Fibroblast of lung (primary cell): ENCODE measurements around the gene MACROD2. TPM values are rescaled to one million over a fixed set of nuclear protein-coding genes. Genes with fewer than 3 reads are reported as not detected.

ENCODE experiments used
- DNase-seq, 2 donors: peaks; one replicate each; pipeline versions ENCODE4 v3.0.0 to v3.0.0-alpha.2; 2010; ENCODE audit warnings: low read depth in 2 of 2
- H2AFZ ChIP-seq: 2 replicates; pipeline ENCODE4 v1.5.1; 2012; ENCODE audit warnings: low read length, control low read depth, inconsistent platforms
- H3K27ac ChIP-seq: 2 replicates; pipeline ENCODE4 v1.5.1; 2011; ENCODE audit warnings: low read length, control low read depth; ENCODE audit not compliant: insufficient read depth
- H3K27me3 ChIP-seq: 2 replicates; pipeline ENCODE4 v1.5.1; 2011; ENCODE audit warnings: mild to moderate bottlenecking, low read length; ENCODE audit not compliant: control insufficient read depth, insufficient read depth
- H3K36me3 ChIP-seq: 2 replicates; pipeline ENCODE4 v1.5.1; 2011; ENCODE audit warnings: low read length; ENCODE audit not compliant: control insufficient read depth, insufficient read depth
- H3K4me1 ChIP-seq: 2 replicates; pipeline ENCODE4 v1.5.1; 2011; ENCODE audit warnings: low read length; ENCODE audit not compliant: control insufficient read depth, insufficient read depth; ENCODE audit errors: extremely low read depth
- H3K4me2 ChIP-seq: 2 replicates; pipeline ENCODE4 v1.5.1; 2011; ENCODE audit warnings: low read length, control low read depth; ENCODE audit not compliant: insufficient read depth; ENCODE audit errors: extremely low read depth
- H3K4me3 ChIP-seq, 4 experiments: fragments of 200-600 bp in 1 of 4; sonication (generic) in 1 of 4; replicated peaks in 1 of 4; 2 replicates each; pipeline ENCODE4 v1.5.1; 2011 to 2016; ENCODE audit warnings: low read length in 4 of 4, low read depth in 3 of 4, mild to moderate bottlenecking in 3 of 4, control low read depth in 2 of 4, inconsistent platforms in 1 of 4, mixed read lengths in 1 of 4; ENCODE audit not compliant: insufficient read depth in 1 of 4; ENCODE audit errors: control extremely low read depth in 1 of 4
- H3K79me2 ChIP-seq: 2 replicates; pipeline ENCODE4 v1.5.1; 2012; ENCODE audit warnings: mild to moderate bottlenecking, low read length, inconsistent platforms; ENCODE audit not compliant: control insufficient read depth, insufficient read depth
- H3K9ac ChIP-seq: 2 replicates; pipeline ENCODE4 v1.5.1; 2011; ENCODE audit warnings: mild to moderate bottlenecking, low read length, control low read depth; ENCODE audit not compliant: insufficient read depth
- H3K9me3 ChIP-seq: 2 replicates; pipeline ENCODE4 v1.5.1; 2012; ENCODE audit warnings: low read depth, low read length; ENCODE audit not compliant: control insufficient read depth, insufficient read depth
- H4K20me1 ChIP-seq: 2 replicates; pipeline ENCODE4 v1.5.1; 2011; ENCODE audit warnings: low read length; ENCODE audit not compliant: control insufficient read depth, insufficient read depth; ENCODE audit errors: extremely low read depth
- EZH2 ChIP-seq: IDR thresholded peaks from 2 replicates; pipeline ENCODE4 v1.5.1; 2012; ENCODE audit warnings: low read length, control low read depth, mild to moderate bottlenecking; ENCODE audit errors: missing control alignments
- polyA plus RNA-seq, 2 donors: library from polyadenylated mRNA; depleted of rRNA in 1 of 2; stranded (reverse) in 1 of 2; unstranded in 1 of 2; fragments of >200 nt; gene quantifications; 2 replicates each; pipeline ENCODE4 v1.2.1, GENCODE V29; 2011 to 2012; ENCODE audit warnings: missing spikeins in 1 of 2
- total RNA-seq: library from RNA; depleted of rRNA; stranded (reverse); fragments of >200 nt; gene quantifications from 2 replicates; pipeline ENCODE4 v1.2.1, GENCODE V29; 2014
- TF ChIP-seq, protein P1 (sequence below), 2 donors: IDR thresholded peaks in 1 of 2; conservative IDR thresholded peaks in 1 of 2; 1 replicate in 1 of 2; 2 replicates in 1 of 2; pipeline ENCODE4 v1.5.1; 2011 to 2012; ENCODE audit warnings: low read length in 2 of 2, control low read depth in 1 of 2, inconsistent platforms in 1 of 2, low read depth in 1 of 2, mild to moderate bottlenecking in 1 of 2

The MACROD2 gene
- total and polyA plus RNA-seq, 2 donors (not counting 1 experiment from before 2014, with no cell fraction given) = 0.54 to 1.7 TPM

DNA sequence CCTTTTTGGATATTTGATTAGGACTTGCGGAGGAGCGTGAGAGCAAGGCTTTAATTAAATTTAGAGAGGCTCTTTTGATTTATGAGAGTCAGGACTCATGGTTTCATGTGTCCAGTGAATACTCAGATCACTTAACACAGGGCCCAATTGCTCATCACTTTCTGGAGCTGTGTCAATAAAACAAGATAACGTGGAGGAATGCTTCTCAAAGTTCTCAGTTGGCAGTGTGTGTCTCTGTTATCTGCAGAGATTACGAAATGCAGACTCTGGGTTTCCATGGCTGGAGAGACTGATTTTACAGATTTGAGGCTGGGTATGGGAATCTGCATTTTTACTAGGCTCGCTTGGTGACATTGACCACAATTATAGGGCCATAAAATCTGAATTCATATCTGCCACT lies 677.8 kb downstream of the MACROD2 start:
- no peaks in the 10 kb centered on the region for H4K20me1 ChIP-seq
- H3K9ac ChIP-seq = no peak overlapping the region
- H3K27me3 ChIP-seq = no peaks in the 10 kb centered on the region
- H3K27ac ChIP-seq = no peak overlapping the region
- no peaks in the 10 kb centered on the region for H3K36me3 ChIP-seq
- DNase-seq = no peak
- no peak overlapping the region for H3K4me3 ChIP-seq
- no peak overlapping the region for H2AFZ ChIP-seq
- no peaks in the 10 kb centered on the region for H3K79me2 ChIP-seq
- no peaks in the 10 kb centered on the region for H3K9me3 ChIP-seq
- no peaks in the 10 kb centered on the region for H3K4me1 ChIP-seq
- TF ChIP-seq, protein P1, sequence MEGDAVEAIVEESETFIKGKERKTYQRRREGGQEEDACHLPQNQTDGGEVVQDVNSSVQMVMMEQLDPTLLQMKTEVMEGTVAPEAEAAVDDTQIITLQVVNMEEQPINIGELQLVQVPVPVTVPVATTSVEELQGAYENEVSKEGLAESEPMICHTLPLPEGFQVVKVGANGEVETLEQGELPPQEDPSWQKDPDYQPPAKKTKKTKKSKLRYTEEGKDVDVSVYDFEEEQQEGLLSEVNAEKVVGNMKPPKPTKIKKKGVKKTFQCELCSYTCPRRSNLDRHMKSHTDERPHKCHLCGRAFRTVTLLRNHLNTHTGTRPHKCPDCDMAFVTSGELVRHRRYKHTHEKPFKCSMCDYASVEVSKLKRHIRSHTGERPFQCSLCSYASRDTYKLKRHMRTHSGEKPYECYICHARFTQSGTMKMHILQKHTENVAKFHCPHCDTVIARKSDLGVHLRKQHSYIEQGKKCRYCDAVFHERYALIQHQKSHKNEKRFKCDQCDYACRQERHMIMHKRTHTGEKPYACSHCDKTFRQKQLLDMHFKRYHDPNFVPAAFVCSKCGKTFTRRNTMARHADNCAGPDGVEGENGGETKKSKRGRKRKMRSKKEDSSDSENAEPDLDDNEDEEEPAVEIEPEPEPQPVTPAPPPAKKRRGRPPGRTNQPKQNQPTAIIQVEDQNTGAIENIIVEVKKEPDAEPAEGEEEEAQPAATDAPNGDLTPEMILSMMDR (conservative IDR thresholded peaks at IDR 0.05 in 1 of 2, IDR thresholded peaks at IDR 0.05 in 1 of 2; ENCODE audit: low read depth in 1 of 2, low read length in 2 of 2) = no peak
- no peak for TF ChIP-seq EZH2
- no peak overlapping the region for H3K4me2 ChIP-seq

DNA sequence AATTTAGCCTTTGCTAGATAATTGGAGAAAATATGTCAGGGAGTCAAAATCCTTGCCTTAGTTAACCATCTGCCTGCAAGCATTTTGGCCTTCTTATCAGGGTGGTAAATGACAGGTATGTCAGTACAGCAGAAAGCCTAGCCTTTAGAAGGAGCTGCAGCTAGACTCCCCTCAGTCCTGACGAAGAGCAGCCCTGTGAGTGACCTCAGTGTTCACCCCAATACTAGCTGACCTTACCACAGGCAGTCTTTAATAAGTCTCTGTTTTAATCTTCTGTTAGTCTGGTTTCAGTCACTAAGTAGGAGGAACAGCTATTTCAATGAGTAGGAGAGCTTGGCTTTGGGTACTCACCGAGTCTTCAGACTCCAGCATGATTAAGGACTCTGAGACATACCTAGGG lies 682.1 kb downstream of the MACROD2 start:
- H3K36me3 ChIP-seq = no peaks in the 10 kb centered on the region
- no peaks in the 10 kb centered on the region for H3K79me2 ChIP-seq
- TF ChIP-seq, protein P1 (conservative IDR thresholded peaks at IDR 0.05 in 1 of 2, IDR thresholded peaks at IDR 0.05 in 1 of 2; ENCODE audit: low read depth in 1 of 2, low read length in 2 of 2) = no peak
- no peak for TF ChIP-seq EZH2
- H3K9me3 ChIP-seq = no peaks in the 10 kb centered on the region
- no peaks in the 10 kb centered on the region for H3K27me3 ChIP-seq
- no peak overlapping the region for H3K27ac ChIP-seq
- no peak overlapping the region for H3K4me2 ChIP-seq
- DNase-seq = no peak
- no peak overlapping the region for H3K9ac ChIP-seq
- no peaks in the 10 kb centered on the region for H3K4me1 ChIP-seq
- no peaks in the 10 kb centered on the region for H4K20me1 ChIP-seq
- H2AFZ ChIP-seq = no peak overlapping the region
- no peak overlapping the region for H3K4me3 ChIP-seq

DNA sequence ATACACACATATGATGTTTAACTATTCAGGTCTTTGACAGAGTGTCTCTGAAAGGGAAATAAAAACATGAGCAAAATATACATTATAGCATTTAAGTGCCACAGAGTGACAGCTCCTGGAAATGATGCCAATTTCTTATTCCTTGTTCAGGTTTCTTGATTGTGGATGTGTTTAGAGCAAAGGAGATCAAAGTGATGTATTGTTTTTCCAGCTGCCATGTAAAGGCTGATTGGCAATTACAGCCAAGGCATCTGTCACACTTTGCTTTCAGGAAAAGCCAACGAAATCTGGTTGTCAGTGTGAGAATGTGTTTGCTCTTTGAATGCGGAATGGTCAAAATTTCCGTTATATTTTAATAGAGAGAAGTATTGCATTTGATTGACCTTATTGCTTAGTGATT lies 689.9 kb downstream of the MACROD2 start:
- TF ChIP-seq EZH2 = no peak
- TF ChIP-seq, protein P1 (conservative IDR thresholded peaks at IDR 0.05 in 1 of 2, IDR thresholded peaks at IDR 0.05 in 1 of 2; ENCODE audit: low read depth in 1 of 2, low read length in 2 of 2) = no peak
- no peak for DNase-seq
- H3K9me3 ChIP-seq = no peaks in the 10 kb centered on the region

More for the DNA sequence above, 689.9 kb downstream of the MACROD2 start:
- H3K4me3 ChIP-seq = no peak overlapping the region
- H2AFZ ChIP-seq = no peak overlapping the region
- H3K36me3 ChIP-seq = no peaks in the 10 kb centered on the region
- H3K27ac ChIP-seq = no peak overlapping the region
- no peaks in the 10 kb centered on the region for H4K20me1 ChIP-seq
- H3K4me2 ChIP-seq = no peak overlapping the region
- no peak overlapping the region for H3K9ac ChIP-seq
- H3K79me2 ChIP-seq = no peaks in the 10 kb centered on the region
- H3K4me1 ChIP-seq = no peaks in the 10 kb centered on the region
- no peaks in the 10 kb centered on the region for H3K27me3 ChIP-seq
